Activated naive CD8-positive, alpha-beta T cell treated with anti-CD3 and anti-CD28 coated beads for 36 hours (primary cell): ENCODE results near the gene ZFYVE26. TPM values are rescaled to one million over a fixed set of nuclear protein-coding genes. Genes with fewer than 3 reads are reported as not detected.
A peak's percentile ranks its signal among the peaks of the same experiment; 100 is the strongest.
"Not testable (repeated sequence)": the region's sequence is repeated elsewhere in the genome, so short reads cannot be mapped to it uniquely, and the experiment has no call there.

Experiments
- DNase-seq: peaks from one replicate; pipeline ENCODE4 v3.0.0; 2021
- H3K27ac Mint-ChIP-seq: one replicate; pipeline ENCODE4 v1.8.0; 2022; ENCODE audit warnings: mild to moderate bottlenecking, moderate library complexity, mixed read lengths
- H3K27me3 Mint-ChIP-seq: one replicate; pipeline ENCODE4 v1.8.0; 2022; ENCODE audit warnings: mild to moderate bottlenecking, mixed read lengths
- H3K36me3 Mint-ChIP-seq: one replicate; pipeline ENCODE4 v1.8.0; 2021; ENCODE audit warnings: mild to moderate bottlenecking, mixed read lengths
- H3K4me1 Mint-ChIP-seq: one replicate; pipeline ENCODE4 v1.8.0; 2021; ENCODE audit warnings: mixed read lengths
- H3K4me3 Mint-ChIP-seq: one replicate; pipeline ENCODE4 v1.8.0; 2022; ENCODE audit warnings: mild to moderate bottlenecking, moderate library complexity, mixed read lengths
- H3K9me3 Mint-ChIP-seq: one replicate; pipeline ENCODE4 v1.8.0; 2022; ENCODE audit warnings: mixed read lengths
- total RNA-seq, 2 experiments: library from RNA; stranded (reverse); gene quantifications; one replicate each; pipeline ENCODE4 v1.2.3, GENCODE V29; 2021

The ZFYVE26 gene
- total RNA-seq, 2 experiments from 2014 or later = 18.2 to 20.0 TPM

DNA sequence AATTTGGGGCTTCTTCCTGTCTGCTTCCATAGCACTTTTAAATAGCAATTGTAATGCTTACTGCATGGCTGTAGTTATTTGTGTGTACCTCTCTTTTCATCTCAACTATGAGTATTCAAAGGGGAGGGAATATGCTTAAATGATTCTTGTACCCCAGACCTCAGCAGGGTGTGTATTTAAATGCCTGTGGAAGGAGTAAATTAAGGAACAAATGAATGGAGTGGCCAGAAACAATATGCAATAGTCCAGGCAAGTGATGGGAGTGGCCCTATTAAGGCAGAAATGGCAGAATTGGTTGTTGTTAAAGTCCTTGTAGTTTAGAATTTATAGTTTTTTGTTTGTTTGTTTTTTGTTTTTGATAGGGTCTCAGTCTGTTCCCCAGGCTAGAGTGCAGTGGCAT lies 4.7 kb upstream of the ZFYVE26 start:
- peaks cover 2% of the 10 kb centered on the region for H3K36me3 Mint-ChIP-seq
- no peak for DNase-seq
- no peaks in the 10 kb centered on the region for H3K9me3 Mint-ChIP-seq
- peak overlapping the region; percentile 97 for H3K27ac Mint-ChIP-seq
- peaks cover 16% of the 10 kb centered on the region for H3K4me1 Mint-ChIP-seq
- H3K4me3 Mint-ChIP-seq = peak overlapping the region; percentile 93
- H3K27me3 Mint-ChIP-seq = no peaks in the 10 kb centered on the region

DNA sequence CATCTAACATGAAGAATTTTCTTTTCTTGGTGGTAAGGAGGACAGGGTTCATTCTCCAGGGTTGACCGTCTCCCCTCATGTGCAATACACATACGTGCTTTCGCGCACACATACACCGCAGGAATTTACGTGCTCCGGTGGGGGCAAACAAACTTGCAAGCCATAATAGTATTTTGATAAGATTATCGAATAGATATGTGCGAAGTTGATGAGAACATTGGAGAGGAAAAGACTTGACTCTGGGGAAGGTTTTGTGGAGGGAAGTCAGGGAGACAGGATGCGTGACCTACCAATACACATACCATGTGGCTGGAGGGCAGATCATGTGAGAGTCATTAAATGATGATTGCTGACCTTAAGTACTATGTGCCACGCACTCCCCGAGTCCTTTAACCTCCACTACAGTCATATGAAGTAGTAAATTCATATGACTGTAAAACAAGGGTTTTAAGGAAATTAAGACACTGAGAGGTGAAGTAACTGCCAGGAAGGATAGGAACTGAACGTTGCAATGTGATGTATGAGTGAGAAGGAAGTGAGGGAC lies 4.1 kb upstream of the ZFYVE26 start:
- Mint-ChIP-seq H3K4me1 (peaks cover 20% of the 10 kb centered on the region), H3K9me3 (no peaks in the 10 kb centered on the region), H3K27ac (peak overlapping the region; percentile 97), H3K36me3 (peaks cover 2% of the 10 kb centered on the region), H3K27me3 (no peaks in the 10 kb centered on the region), H3K4me3 (peak overlapping the region; percentile 93)
- DNase-seq = no peak

DNA sequence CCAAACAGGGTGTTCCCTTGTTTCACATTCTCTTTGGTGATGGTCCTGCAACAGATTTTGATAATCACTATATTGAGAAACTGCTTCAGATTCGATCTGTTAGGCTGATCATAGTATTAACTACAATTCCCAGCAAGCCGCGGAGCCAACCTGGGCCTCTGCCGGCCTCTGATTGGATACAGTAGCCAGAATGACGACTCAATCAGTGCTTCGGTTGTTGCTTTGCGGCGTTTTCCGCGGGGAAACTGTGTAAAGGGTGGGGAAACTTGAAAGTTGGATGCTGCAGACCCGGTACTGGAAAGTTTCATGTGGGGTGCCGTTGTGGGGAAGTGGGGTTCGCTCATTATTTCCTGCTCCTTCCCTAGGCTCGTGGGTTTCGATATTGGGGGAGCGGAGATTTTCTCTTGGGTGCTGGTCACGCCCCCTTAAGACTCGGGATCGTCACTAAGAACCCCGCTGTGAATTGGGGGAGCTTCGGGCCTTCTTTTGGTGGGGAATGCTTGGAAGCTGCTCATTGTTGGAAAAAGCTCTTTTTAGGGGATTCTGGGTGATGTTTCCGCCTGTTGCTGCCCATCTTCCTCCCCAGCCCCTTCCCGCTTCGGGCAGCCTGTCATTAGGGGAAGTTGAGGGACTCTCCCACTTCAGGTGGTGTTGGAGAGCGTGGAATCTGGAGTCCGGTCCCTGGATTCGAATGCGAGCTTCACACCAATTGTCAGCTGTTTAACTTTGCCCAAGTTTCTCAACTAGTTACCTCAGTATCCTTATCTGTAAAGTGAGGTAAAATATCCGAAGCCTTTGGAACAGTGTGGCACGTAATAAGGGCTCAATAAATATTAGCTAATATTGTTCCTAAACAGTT lies 3.4 kb upstream of the ZFYVE26 start, which contains the start of gene RAD51B:
Gene RAD51B, plus strand, starts transcription at position 217 of the 859 bp plus-strand sequence.
- H3K4me1 Mint-ChIP-seq = peaks cover 27% of the 10 kb centered on the region
- peak; percentile 87 for DNase-seq
- no peaks in the 10 kb centered on the region for H3K27me3 Mint-ChIP-seq
- H3K27ac Mint-ChIP-seq = peak within 1 kb of the TSS; percentile 97
- H3K4me3 Mint-ChIP-seq = peak within 1 kb of the TSS; percentile 93
- peaks cover 6% of the 10 kb centered on the region for H3K36me3 Mint-ChIP-seq
- no peaks in the 10 kb centered on the region for H3K9me3 Mint-ChIP-seq

DNA sequence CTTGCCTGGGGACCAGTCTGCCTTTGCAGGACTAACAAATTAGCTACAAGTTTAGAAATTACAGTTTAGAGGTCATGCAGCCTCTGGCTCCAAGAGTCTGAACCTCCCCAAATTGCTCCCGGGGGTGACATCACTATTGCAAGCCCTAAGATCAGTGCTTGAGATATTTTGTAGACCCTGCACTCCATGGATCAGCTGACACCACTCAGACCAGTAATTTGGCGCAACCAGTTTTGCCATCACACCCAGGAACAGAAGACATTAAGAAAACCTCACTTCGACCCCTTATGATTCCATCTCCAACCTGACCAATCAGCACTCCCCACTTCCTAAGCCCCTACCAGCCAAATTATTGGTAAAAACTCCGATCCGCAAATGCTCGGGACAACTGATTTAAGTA lies 2.1 kb upstream of the ZFYVE26 start:
- H3K9me3 Mint-ChIP-seq, H3K27me3 Mint-ChIP-seq, H3K36me3 Mint-ChIP-seq, DNase-seq: not testable (repeated sequence)
- peaks cover 35% of the 10 kb centered on the region for H3K4me1 Mint-ChIP-seq
- H3K4me3 Mint-ChIP-seq = peak overlapping the region; percentile 93
- peak overlapping the region; percentile 21 for H3K27ac Mint-ChIP-seq

DNA sequence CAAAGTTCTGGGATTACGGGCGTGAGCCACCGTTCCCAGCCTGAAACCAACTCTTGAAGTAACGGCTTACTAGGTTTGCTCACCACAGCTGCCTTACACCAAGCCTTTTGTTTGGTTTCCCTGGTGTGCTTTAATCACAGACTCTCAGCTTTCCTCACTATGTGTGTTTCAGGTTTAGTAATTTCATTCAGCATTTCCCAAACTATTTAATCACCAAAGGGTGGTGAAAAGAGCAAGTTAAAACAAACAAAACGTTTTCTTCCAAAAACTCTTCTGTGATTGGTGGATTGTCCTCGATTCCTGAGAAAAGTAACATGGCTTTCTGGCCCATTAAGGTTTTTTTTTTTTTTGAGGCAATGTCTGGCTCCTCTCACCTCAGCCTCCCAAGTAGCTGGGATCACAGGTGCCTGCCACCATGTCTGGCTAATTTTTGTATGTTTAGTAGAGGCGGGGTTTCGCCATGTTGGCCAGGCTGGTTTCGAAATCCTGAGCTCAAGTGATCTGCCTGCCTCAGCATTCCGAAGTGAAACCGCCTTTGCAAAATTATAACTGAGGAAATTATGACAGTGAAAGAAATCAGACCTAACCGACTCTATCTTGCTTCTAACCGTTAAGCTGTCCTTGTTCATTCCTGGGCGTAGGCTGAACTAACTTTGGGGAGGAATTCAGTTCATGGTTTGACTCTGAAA lies 1.5 kb upstream of the ZFYVE26 start:
- H3K4me3 Mint-ChIP-seq = peak overlapping the region; percentile 42
- no peak for DNase-seq
- H3K4me1 Mint-ChIP-seq = peaks cover 37% of the 10 kb centered on the region
- peaks cover 11% of the 10 kb centered on the region for H3K36me3 Mint-ChIP-seq
- no peaks in the 10 kb centered on the region for H3K27me3 Mint-ChIP-seq
- no peaks in the 10 kb centered on the region for H3K9me3 Mint-ChIP-seq
- no peak overlapping the region for H3K27ac Mint-ChIP-seq

DNA sequence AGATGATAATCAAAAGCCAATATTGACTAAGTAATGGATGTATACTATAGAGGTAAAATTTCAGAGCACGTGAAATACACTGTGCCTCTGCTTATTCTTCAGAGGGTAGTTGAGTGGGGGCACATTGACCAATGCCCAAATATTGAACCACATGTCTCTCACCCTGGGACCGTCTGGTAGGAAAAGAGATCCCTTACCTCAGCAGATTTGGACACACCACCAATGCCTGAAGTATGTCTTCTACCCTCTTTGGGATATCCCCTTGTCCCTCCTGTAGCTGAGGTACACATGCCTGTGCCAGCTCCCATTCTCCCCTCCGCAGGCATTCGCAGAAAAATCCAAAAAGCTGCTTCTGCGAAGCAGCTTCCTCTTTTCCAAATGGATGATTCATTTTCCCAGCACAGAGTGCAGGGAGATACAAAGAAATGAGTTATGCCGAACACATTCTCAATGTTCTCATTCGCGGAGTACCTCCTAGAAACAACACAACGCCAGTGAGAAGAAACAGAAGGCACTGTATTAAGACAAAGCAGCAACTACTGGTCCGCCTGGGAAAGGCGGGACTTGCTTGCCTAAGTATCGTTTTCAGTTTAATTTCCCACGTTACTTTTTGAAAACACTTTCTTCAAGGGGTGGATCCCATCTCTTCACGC lies 691 bp downstream of the ZFYVE26 start:
- no peak for DNase-seq
- H3K4me3 Mint-ChIP-seq = peak overlapping the region; percentile 87
- H3K4me1 Mint-ChIP-seq = peaks cover 35% of the 10 kb centered on the region
- H3K36me3 Mint-ChIP-seq = peaks cover 12% of the 10 kb centered on the region
- H3K27me3 Mint-ChIP-seq = no peaks in the 10 kb centered on the region
- no peaks in the 10 kb centered on the region for H3K9me3 Mint-ChIP-seq
- H3K27ac Mint-ChIP-seq = peak overlapping the region; percentile 85

DNA sequence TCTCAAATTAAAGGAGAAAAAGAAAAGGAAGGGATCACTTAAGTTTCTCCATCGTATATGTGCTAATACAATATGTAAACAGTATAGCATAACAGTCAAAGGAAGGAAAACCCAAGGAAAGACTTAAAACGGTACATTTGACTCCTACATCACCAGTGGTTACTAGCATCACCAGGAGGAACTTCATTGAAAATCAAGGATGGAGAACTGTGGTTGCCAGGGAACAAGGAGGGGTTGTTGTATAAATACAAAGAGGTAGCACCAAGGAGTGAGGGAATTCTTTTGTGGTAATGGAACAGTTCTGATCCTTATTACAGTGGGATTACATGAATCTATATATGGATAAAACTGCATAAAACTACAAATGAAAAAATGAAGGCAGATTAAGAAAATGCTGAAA lies 1.6 kb downstream of the ZFYVE26 start:
- H3K27me3 Mint-ChIP-seq = no peaks in the 10 kb centered on the region
- H3K27ac Mint-ChIP-seq = peak overlapping the region; percentile 36
- DNase-seq = no peak
- H3K4me1 Mint-ChIP-seq = peaks cover 31% of the 10 kb centered on the region
- H3K4me3 Mint-ChIP-seq = peak overlapping the region; percentile 87
- H3K9me3 Mint-ChIP-seq = no peaks in the 10 kb centered on the region
- peaks cover 12% of the 10 kb centered on the region for H3K36me3 Mint-ChIP-seq

DNA sequence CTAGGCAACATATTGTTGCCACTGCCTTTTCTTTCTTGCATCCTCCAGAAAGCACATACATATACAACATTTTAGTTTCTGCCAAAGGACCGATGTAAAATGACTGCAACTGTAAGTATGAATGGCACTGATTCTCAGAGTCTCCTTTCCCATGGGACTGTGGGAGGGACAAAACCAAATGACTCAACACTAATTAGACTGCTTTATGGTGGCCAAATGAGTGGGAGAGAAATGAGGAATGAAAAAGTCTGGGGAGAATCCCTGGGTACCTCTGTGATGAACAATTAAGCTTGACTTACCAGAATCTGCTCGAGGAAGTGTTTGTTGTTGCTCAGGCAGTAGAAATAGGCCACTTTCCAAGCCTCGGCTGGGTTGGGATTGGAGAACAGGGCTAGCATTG lies 10.1 kb downstream of the ZFYVE26 start:
- Mint-ChIP-seq H3K27me3 (no peaks in the 10 kb centered on the region), H3K4me1 (peaks cover 2% of the 10 kb centered on the region), H3K27ac (peak overlapping the region; percentile 12), H3K4me3 (no peak overlapping the region), H3K36me3 (peaks cover 18% of the 10 kb centered on the region), H3K9me3 (no peaks in the 10 kb centered on the region)
- no peak for DNase-seq

DNA sequence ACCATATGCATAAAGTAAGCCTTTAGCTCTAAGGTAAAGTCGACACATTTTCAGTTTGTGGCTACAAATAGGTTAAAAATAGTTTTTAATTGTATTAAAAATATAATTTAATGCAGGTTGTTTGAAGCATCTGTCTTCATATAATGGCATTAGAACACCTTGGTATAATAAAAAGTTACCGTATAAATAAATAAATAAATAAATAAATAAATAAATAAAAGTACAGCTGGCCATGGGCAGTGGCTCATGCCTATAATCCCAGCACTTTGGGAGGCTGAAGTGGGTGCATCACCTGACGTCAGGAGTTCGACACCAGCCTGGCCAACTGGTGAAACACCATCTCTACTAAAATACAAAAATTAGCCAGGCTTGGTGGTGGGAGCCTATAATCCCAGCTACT lies 15.6 kb downstream of the ZFYVE26 start:
- H3K9me3 Mint-ChIP-seq = no peaks in the 10 kb centered on the region
- H3K27me3 Mint-ChIP-seq = no peaks in the 10 kb centered on the region
- peaks cover 24% of the 10 kb centered on the region for H3K36me3 Mint-ChIP-seq
- H3K4me1 Mint-ChIP-seq = no peaks in the 10 kb centered on the region
- DNase-seq = no peak
- no peak overlapping the region for H3K4me3 Mint-ChIP-seq
- no peak overlapping the region for H3K27ac Mint-ChIP-seq

DNA sequence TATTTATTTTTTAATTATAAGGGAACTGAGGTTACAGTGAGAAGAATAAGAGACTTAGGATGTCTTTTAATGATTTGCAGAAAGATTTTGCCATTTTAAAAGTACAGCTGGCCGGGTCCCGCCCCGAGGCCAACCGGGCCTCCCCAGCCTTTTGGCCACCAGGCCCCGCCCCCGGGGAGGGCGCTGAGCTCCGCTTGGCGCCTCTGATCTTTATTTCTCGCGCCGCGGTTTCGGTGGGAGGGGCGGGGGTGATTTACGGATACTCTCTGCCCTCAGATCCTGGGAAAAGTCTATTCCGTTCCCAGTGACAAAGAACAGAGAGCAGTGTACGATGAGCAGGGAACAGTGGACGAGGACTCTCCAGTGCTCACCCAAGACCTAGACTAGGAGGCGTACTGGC lies 17.7 kb downstream of the ZFYVE26 start:
- H3K4me3 Mint-ChIP-seq = no peak overlapping the region
- no peaks in the 10 kb centered on the region for H3K27me3 Mint-ChIP-seq
- no peaks in the 10 kb centered on the region for H3K9me3 Mint-ChIP-seq
- no peak for DNase-seq
- no peaks in the 10 kb centered on the region for H3K4me1 Mint-ChIP-seq
- H3K36me3 Mint-ChIP-seq = peaks cover 26% of the 10 kb centered on the region
- H3K27ac Mint-ChIP-seq = no peak overlapping the region

DNA sequence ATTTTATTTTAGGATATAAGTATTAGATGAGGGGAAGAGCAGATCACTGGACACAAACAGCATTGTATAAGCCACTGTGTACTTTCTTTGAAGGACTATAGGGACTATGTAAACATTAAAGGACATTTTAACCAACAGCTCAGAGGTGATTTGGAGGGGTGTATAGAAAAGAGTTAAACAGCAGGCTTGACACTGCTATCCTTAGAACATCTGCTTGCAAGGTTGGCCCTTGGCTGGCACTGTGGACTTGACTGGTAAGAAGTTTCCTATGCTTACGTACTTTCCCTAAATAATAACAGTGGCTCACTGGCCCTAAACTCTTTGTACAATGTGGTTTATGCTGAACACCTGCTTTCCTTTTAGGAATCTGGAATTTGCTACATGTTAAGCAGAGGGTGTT lies 28.7 kb downstream of the ZFYVE26 start:
- no peak for DNase-seq
- H3K4me3 Mint-ChIP-seq = no peak overlapping the region
- no peaks in the 10 kb centered on the region for H3K27me3 Mint-ChIP-seq
- peaks cover 17% of the 10 kb centered on the region for H3K36me3 Mint-ChIP-seq
- no peak overlapping the region for H3K27ac Mint-ChIP-seq
- H3K4me1 Mint-ChIP-seq = no peaks in the 10 kb centered on the region
- H3K9me3 Mint-ChIP-seq = no peaks in the 10 kb centered on the region

DNA sequence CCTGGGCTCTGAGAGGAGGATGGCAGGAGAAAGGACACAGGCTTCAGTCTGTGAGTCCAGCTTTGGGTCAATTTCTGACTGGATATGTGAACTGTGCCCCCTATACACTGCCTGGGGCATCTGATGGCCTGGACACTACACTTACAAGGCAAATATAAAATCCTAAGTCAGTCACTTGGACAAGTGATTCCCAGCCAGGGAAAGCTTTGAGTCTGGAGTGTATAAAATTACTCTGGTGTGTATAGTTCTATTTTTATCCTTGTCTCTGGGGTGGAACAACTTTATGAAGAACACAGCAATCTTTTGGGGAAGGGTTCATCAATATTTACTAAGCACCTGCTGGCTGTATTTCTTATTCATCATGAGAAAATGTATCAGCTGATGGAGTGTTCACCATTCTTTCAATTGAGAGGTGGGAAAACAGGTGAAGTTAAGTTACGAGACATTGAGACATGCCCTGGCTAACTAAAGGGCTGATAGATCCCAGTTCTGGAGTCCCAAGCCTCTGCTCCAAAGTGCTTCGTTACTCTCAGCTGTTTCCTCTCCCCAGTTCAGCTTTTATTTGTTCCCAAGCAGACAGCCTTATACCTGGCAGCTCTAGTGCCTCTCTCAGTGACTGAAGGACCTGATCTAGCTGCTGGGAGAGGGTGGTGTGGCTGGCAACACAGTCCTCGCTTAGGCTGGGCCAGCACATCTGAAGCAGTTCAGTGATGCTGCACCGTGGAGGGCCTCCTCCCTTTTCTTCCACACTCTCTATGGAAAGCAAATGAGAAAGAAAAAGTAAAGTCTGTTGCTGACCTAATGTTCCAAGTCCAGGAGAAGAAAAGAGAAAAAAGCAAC lies 30.9 kb downstream of the ZFYVE26 start:
- H3K27ac Mint-ChIP-seq = no peak overlapping the region
- H3K4me3 Mint-ChIP-seq = no peak overlapping the region
- DNase-seq = no peak
- H3K36me3 Mint-ChIP-seq = peaks cover 14% of the 10 kb centered on the region
- H3K9me3 Mint-ChIP-seq = no peaks in the 10 kb centered on the region
- H3K4me1 Mint-ChIP-seq = no peaks in the 10 kb centered on the region
- H3K27me3 Mint-ChIP-seq = no peaks in the 10 kb centered on the region

DNA sequence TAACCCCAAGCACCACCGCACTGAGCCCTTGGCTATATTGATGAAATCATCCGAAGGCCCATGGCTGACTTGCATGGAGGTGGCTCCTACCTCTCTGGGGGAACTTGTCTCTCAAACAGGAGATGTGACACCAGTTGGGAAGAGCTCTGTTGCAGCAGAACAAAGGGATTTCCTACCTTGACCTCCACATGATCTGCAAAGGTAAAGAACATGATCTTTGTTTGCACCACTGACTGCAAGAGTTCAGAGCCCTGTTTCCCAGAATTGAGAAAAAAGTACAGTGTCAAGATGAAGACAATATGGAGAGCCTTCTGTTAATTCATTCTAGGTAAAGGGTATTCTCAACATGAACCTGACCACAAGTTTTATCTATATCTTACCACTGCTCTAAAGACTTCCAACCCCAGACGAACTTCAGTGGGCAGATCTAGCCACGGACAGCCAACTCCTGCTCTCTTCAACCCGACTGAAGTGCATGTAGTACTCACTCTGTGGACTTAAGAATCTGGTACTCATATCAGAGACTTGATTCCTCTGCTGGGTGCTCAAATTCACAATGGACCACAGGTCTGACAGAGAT lies 32.1 kb downstream of the ZFYVE26 start:
- no peak for DNase-seq
- H3K36me3 Mint-ChIP-seq = peaks cover 13% of the 10 kb centered on the region
- H3K27ac Mint-ChIP-seq = no peak overlapping the region
- H3K4me3 Mint-ChIP-seq = no peak overlapping the region
- H3K9me3 Mint-ChIP-seq = no peaks in the 10 kb centered on the region
- no peaks in the 10 kb centered on the region for H3K4me1 Mint-ChIP-seq
- H3K27me3 Mint-ChIP-seq = no peaks in the 10 kb centered on the region

DNA sequence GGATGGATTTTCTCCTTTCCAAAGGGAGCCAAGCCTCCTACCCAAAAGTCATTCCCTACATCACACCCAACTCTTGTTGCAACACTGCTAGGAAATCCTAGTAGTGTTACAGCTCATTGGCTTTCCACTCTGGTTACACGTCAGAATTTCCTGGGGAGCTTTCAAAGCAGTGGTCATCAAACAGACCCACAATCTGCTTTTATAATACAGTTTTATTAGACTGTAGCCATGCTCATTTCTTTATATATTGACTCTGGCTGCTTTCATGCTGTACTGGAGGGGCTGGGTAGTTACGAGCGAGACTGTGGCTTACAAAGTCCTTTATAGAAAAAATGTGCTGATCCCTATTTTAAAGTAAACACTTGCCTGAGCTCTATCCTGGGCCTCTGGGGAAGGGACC lies 34.3 kb downstream of the ZFYVE26 start:
- no peaks in the 10 kb centered on the region for H3K4me1 Mint-ChIP-seq
- H3K4me3 Mint-ChIP-seq = no peak overlapping the region
- H3K9me3 Mint-ChIP-seq = no peaks in the 10 kb centered on the region
- H3K27ac Mint-ChIP-seq = no peak overlapping the region
- H3K27me3 Mint-ChIP-seq = no peaks in the 10 kb centered on the region
- peaks cover 10% of the 10 kb centered on the region for H3K36me3 Mint-ChIP-seq
- no peak for DNase-seq
